Measurements from ENCODE around the gene LRRK2. TPM values are rescaled to one million over a fixed set of nuclear protein-coding genes. Genes with fewer than 3 reads are reported as not detected.
A peak's percentile ranks its signal among the peaks of the same experiment; 100 is the strongest.

LRRK2 gene
- total and polyA plus RNA-seq, 2 experiments from 2014 or later = 0.24 TPM; not detected in 1

DNA sequence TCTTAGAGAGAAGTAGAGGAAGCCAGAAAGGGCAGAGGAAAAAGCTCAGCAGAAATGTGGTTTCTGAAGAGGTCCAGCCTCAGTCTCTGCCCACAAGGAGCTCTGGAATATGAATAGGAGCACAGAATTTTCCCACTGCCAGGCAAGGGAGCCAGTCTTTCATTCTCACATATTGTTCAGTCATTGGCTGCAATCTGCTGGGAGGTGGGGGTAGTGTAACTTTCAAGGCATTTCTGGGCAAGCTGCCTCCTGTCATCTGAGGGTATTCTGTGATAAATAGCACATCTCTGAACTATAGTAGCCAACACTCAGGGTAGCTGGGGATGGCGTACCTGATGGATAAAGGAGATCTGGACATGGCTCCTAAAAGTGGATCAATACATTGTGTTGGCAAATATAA is 127.2 kb downstream of the LRRK2 start:
- H3K4me2 ChIP-seq = no peak overlapping the region
- Mint-ChIP-seq H3K27me3 (ENCODE audit: insufficient read depth, low read depth, poor library complexity) (peaks cover 5% of the 10 kb centered on the region), H3K27ac (no peak overlapping the region), H3K4me1 (peaks cover 3% of the 10 kb centered on the region; the same call in 2 of the 3 replicates), H3K36me3 (ENCODE audit: low read depth) (peaks cover 17% of the 10 kb centered on the region; the same call in 2 of the 3 replicates), H3K9me3 (peaks cover 26% of the 10 kb centered on the region), H3K4me3 (no peak overlapping the region)
- no peaks in the 10 kb centered on the region for H3K79me2 ChIP-seq (replicated peaks; ENCODE audit: insufficient read depth)
- no peak overlapping the region for H3K4me3 ChIP-seq
- ATAC-seq (no peak), DNase-seq (ENCODE audit: low spot score) (no peak)
- H3K36me3 ChIP-seq (ENCODE audit: insufficient read depth) = 0 out of 2 replicates have a peak, but pooled peaks cover 4% of the 10 kb centered on the region
- no peaks in the 10 kb centered on the region for H3F3A ChIP-seq (replicated peaks; ENCODE audit: low read depth)
- no peaks in the 10 kb centered on the region for H3K4me1 ChIP-seq (ENCODE audit: insufficient read depth)
- H3K27ac ChIP-seq (ENCODE audit: low read depth) = no peak overlapping the region
- TF ChIP-seq STAT1 (IDR thresholded peaks at IDR 0.05; ENCODE audit: unreplicated experiment) (no peak), CTCF (conservative IDR thresholded peaks at IDR 0.05; ENCODE audit: low read depth in 2 of 2) (no peak), ETS1 (IDR thresholded peaks at IDR 0.05) (no peak), POLR2AphosphoS5 (IDR thresholded peaks at IDR 0.05; ENCODE audit: low read depth) (no peak), JUNB (IDR thresholded peaks at IDR 0.05; ENCODE audit: unreplicated experiment) (no peak), EZH2 (IDR thresholded peaks at IDR 0.05; ENCODE audit: low read depth, unreplicated experiment) (no peak), REST (IDR thresholded peaks at IDR 0.05; ENCODE audit: unreplicated experiment) (no peak), EZH2phosphoT487 (IDR thresholded peaks at IDR 0.05; ENCODE audit: unreplicated experiment) (no peak), ZNF114 (CRISPR knock-in tag; IDR thresholded peaks at IDR 0.05) (no peak), NANOG (IDR thresholded peaks at IDR 0.05; ENCODE audit: borderline replicate concordance) (no peak), ZNF331 (CRISPR knock-in tag; IDR thresholded peaks at IDR 0.05; ENCODE audit: low read depth) (no peak), CREB1 (CRISPR knock-in tag; IDR thresholded peaks at IDR 0.05; ENCODE audit: low read depth) (no peak)
- TF ChIP-seq, protein P1, sequence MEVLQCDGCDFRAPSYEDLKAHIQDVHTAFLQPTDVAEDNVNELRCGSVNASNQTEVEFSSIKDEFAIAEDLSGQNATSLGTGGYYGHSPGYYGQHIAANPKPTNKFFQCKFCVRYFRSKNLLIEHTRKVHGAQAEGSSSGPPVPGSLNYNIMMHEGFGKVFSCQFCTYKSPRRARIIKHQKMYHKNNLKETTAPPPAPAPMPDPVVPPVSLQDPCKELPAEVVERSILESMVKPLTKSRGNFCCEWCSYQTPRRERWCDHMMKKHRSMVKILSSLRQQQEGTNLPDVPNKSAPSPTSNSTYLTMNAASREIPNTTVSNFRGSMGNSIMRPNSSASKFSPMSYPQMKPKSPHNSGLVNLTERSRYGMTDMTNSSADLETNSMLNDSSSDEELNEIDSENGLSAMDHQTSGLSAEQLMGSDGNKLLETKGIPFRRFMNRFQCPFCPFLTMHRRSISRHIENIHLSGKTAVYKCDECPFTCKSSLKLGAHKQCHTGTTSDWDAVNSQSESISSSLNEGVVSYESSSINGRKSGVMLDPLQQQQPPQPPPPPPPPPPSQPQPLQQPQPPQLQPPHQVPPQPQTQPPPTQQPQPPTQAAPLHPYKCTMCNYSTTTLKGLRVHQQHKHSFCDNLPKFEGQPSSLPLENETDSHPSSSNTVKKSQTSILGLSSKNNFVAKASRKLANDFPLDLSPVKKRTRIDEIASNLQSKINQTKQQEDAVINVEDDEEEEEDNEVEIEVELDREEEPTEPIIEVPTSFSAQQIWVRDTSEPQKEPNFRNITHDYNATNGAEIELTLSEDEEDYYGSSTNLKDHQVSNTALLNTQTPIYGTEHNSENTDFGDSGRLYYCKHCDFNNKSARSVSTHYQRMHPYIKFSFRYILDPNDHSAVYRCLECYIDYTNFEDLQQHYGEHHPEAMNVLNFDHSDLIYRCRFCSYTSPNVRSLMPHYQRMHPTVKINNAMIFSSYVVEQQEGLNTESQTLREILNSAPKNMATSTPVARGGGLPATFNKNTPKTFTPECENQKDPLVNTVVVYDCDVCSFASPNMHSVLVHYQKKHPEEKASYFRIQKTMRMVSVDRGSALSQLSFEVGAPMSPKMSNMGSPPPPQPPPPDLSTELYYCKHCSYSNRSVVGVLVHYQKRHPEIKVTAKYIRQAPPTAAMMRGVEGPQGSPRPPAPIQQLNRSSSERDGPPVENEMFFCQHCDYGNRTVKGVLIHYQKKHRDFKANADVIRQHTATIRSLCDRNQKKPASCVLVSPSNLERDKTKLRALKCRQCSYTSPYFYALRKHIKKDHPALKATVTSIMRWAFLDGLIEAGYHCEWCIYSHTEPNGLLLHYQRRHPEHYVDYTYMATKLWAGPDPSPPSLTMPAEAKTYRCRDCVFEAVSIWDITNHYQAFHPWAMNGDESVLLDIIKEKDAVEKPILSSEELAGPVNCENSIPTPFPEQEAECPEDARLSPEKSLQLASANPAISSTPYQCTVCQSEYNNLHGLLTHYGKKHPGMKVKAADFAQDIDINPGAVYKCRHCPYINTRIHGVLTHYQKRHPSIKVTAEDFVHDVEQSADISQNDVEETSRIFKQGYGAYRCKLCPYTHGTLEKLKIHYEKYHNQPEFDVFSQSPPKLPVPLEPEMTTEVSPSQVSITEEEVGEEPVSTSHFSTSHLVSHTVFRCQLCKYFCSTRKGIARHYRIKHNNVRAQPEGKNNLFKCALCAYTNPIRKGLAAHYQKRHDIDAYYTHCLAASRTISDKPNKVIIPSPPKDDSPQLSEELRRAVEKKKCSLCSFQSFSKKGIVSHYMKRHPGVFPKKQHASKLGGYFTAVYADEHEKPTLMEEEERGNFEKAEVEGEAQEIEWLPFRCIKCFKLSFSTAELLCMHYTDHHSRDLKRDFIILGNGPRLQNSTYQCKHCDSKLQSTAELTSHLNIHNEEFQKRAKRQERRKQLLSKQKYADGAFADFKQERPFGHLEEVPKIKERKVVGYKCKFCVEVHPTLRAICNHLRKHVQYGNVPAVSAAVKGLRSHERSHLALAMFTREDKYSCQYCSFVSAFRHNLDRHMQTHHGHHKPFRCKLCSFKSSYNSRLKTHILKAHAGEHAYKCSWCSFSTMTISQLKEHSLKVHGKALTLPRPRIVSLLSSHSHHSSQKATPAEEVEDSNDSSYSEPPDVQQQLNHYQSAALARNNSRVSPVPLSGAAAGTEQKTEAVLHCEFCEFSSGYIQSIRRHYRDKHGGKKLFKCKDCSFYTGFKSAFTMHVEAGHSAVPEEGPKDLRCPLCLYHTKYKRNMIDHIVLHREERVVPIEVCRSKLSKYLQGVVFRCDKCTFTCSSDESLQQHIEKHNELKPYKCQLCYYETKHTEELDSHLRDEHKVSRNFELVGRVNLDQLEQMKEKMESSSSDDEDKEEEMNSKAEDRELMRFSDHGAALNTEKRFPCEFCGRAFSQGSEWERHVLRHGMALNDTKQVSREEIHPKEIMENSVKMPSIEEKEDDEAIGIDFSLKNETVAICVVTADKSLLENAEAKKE (CRISPR knock-in tag; IDR thresholded peaks at IDR 0.05) = no peak
- H3K9me2 ChIP-seq (ENCODE audit: insufficient read depth) = no peaks in the 10 kb centered on the region; the same call in 1 of the 2 replicates
- no peaks in the 10 kb centered on the region for H3K27me3 ChIP-seq (ENCODE audit: insufficient read depth)
- H2AFZ ChIP-seq = peak overlapping the region; percentile 89; the same call in 1 of the 2 replicates
- H4K20me1 ChIP-seq (replicated peaks; ENCODE audit: insufficient read depth) = no peaks in the 10 kb centered on the region

Measured in GM23338 (cell line).